Measurements from ENCODE around the gene THAP5.

Gene THAP5

DNA sequence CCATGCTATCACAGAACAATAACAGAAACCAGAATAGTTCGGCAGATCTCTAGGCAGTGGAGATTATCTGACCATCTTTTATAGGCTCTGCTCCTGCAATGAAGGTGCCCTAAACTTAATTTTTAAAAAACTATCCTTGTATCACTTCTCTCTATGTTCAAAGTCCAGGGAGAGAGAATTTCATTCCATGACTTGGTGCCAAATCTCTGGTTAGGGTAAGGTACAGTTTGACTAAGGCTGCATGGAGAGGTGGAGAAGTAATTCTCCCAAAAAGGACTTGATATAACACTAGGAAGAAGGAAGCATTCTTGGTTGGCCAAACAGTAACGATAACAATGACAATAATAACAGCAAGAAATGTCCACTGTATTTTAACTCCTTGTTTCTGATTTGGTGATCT, 40.1 kb upstream of the THAP5 start:
- TF ChIP-seq, protein P1, sequence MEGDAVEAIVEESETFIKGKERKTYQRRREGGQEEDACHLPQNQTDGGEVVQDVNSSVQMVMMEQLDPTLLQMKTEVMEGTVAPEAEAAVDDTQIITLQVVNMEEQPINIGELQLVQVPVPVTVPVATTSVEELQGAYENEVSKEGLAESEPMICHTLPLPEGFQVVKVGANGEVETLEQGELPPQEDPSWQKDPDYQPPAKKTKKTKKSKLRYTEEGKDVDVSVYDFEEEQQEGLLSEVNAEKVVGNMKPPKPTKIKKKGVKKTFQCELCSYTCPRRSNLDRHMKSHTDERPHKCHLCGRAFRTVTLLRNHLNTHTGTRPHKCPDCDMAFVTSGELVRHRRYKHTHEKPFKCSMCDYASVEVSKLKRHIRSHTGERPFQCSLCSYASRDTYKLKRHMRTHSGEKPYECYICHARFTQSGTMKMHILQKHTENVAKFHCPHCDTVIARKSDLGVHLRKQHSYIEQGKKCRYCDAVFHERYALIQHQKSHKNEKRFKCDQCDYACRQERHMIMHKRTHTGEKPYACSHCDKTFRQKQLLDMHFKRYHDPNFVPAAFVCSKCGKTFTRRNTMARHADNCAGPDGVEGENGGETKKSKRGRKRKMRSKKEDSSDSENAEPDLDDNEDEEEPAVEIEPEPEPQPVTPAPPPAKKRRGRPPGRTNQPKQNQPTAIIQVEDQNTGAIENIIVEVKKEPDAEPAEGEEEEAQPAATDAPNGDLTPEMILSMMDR (IDR thresholded peaks at IDR 0.05; ENCODE audit: low read depth, low read length), result no peak
- no peak overlapping the region for H3K4me3 ChIP-seq (ENCODE audit: low read depth, low read length)
- no peak for DNase-seq (ENCODE audit: low read depth, low spot score)
- in situ Hi-C loops (cut with HindIII; ENCODE audit: low sequenced_read_pairs), result no loop called here

DNA sequence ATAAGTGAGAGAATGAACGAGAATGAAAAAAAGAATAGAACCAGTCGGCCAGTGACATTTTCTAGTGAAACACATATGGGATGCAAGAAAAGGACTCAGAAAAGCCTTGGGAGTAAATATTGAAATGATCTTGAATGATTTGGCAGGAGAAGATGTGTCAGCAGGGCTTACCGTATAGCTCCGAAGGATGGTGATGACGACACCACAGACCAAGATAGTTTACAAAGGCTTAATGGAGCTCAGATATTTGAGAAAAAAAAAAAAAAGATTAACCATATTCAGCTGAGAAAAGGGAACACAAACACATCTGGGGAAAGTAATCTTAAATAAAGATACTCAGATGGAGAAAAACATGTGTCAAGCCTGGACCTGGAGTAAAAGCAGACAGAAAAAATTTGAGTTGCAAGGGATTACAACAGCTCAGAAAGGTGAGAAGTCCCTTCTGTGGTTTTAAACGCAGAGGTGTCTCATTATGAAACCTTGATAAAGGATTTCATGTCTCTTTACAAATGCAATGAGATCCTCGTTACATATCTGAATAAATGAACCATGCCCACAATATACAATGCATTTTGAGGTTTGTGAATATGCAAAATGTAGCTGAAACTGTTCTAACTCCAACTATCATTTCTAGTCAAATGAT, 36.2 kb upstream of the THAP5 start:
- no peak overlapping the region for H3K4me3 ChIP-seq (ENCODE audit: low read depth, low read length)
- in situ Hi-C loops (cut with HindIII; ENCODE audit: low sequenced_read_pairs), result no loop called here
- TF ChIP-seq, protein P1 (IDR thresholded peaks at IDR 0.05; ENCODE audit: low read depth, low read length), result no peak
- no peak for DNase-seq (ENCODE audit: low read depth, low spot score)

DNA sequence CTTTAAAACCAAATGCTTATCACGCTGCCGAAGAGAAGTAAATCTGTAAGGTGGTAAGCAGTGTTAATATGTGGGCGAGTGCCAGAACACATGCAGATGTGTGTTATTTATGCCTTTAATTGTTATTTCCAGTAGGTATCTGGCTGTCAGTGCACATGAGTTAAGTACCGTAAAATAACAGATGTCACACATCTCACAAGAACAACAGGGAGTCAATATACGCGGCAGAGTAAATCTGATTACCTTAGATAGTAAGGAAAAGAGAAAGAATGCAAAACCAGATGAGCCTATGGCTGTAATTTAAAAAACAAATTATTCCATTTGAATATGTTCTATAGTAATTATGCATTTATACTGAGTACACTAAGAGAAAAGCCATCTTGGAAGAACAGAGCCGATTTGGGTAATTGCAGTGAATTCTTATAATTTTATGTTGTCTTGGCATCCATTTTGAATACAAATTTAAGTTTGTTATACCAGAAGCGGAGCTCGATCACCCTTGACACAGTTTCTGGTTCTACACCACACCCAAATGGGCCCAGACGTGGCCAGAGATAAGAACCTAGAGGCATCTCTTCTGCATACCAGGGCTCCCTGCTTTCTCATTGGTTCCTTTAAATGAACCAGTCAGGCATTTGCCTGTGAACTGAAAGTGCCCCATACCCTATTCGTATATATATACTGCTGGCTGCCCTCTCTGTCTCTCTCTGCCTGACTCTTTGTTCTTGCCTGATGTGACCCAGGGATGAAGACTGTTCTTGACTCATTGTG, 35.0 kb upstream of the THAP5 start:
- no peak overlapping the region for H3K4me3 ChIP-seq (ENCODE audit: low read depth, low read length)
- TF ChIP-seq, protein P1 (IDR thresholded peaks at IDR 0.05; ENCODE audit: low read depth, low read length), result no peak
- in situ Hi-C loops (cut with HindIII; ENCODE audit: low sequenced_read_pairs), result no loop called here
- no peak for DNase-seq (ENCODE audit: low read depth, low spot score)

DNA sequence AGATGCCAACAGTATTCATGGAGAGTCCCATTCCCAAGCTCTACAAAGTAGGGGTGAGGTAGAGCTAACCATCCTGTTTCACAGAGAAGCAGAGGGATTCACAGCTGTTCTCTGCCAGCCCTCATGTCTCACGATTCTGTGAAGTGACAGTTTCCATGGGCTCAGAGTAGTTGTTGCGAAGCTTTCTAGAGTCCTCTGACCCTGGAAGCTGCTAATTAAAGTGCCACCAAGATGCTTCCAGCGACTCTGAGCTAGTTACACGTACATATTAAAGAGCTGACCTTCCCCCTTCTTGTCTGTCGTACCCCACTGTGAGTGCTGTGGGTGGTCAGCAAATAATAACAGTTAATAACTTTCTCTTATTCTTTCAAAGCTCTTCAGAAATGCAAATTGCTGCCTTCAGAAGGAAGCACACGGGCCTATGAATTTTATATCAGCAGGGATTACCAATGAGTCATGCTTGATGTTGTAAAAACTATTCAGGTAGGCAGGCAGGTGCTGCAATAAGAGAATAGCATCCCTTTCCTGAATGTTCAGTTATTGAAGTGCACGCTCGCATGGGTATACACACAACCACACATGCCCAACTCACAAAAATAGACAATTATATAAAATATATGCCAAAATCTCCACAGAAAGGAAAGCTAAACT, 34.3 kb upstream of the THAP5 start:
- no peak overlapping the region for H3K4me3 ChIP-seq (ENCODE audit: low read depth, low read length)
- DNase-seq (ENCODE audit: low read depth, low spot score), result no peak
- TF ChIP-seq, protein P1 (IDR thresholded peaks at IDR 0.05; ENCODE audit: low read depth, low read length), result no peak
- in situ Hi-C loops (cut with HindIII; ENCODE audit: low sequenced_read_pairs), result no loop called here

DNA sequence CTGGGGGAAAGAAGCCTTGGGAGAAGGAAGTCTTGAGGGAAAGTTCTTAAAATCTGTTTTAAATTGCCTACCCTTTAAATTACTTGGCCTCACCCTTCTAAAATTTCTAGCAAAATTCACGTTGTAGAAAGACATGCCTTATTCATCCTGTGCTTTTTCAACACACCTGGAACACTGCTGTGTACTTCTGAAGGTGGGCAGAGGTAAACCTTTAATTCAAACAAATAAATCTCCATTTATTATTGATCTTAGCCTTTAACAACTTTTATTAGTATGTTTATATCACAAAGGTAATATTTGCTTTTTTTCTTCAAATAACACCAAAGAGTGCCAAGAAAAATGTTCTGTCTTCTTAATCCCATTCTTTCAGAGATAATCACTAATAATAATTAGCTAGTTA, 30.9 kb upstream of the THAP5 start:
- no peak overlapping the region for H3K4me3 ChIP-seq (ENCODE audit: low read depth, low read length)
- in situ Hi-C loops (cut with HindIII; ENCODE audit: low sequenced_read_pairs), result no loop called here
- no peak for DNase-seq (ENCODE audit: low read depth, low spot score)
- TF ChIP-seq, protein P1 (IDR thresholded peaks at IDR 0.05; ENCODE audit: low read depth, low read length), result no peak

DNA sequence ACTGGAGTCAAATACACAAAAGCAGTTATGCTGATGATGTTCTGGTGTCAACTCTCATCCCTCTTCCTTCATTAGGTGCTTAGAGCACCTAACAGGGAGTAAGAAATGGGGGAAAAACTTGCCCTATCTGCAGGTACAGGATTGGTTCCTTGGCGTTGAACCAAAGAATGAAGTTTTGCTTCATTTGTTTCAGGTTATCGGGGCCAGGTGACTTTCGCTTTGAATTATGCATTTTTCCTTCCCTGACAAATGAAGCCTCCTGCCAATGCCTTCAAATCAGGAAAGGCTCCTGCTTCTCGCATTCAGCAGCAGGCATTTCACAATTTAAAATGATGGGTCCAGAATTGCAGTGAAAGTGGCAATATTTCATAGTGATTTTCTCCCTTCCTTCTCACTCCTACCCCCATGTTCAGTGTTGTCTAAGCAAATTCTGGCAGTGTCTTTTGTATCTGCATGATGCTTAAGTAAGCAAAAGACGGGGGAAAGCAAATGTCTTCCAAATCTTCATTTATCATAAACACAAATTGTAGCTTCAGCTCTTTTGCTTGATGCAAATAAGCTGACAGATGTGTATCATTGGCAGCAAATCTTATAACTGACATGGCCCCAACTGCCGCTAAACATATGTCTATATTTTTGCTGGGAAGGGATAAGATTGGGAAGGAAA, 29.5 kb upstream of the THAP5 start:
- no peak overlapping the region for H3K4me3 ChIP-seq (ENCODE audit: low read depth, low read length)
- TF ChIP-seq, protein P1 (IDR thresholded peaks at IDR 0.05; ENCODE audit: low read depth, low read length), result no peak
- in situ Hi-C loops (cut with HindIII; ENCODE audit: low sequenced_read_pairs), result no loop called here
- DNase-seq (ENCODE audit: low read depth, low spot score), result no peak

All from astrocyte of the spinal cord (primary cell).